ENCODE results near the gene PARVA. TPM values are rescaled to one million over a fixed set of nuclear protein-coding genes. Genes with fewer than 3 reads are reported as not detected.

PARVA gene
- total and polyA plus RNA-seq, 8 donors: 70.2 to 108 (median 94.2) TPM

- Histone ChIP-seq H3K36me3 (peaks cover 0 to 5% of the 10 kb centered on the region in 2 donors), H3K4me3 (no peak overlapping the region), H3K27me3 (no peaks in the 10 kb centered on the region), H3K9me3 (no peaks in the 10 kb centered on the region), H3K4me1 (peaks cover 0 to 4% of the 10 kb centered on the region in 2 donors), H3K27ac (no peak overlapping the region)
- DNase-seq (no peak), ATAC-seq (peak; percentile 31)
- TF ChIP-seq CTCF (IDR thresholded peaks at IDR 0.05): no peak
- intact Hi-C loops (cut with DNase I): loop anchor here in 1 of 2 donors (2.0 kb wide), 1 partner anchor 562 kb away; no protein-coding TSS in a partner anchor
These were observed 46.7 kb upstream of the PARVA start for GRCh38 chr11:12330485-12331231.

GRCh38 chr11:12331239-12331874 lies 46.0 kb upstream of the PARVA start:
- H3K36me3 ChIP-seq: peaks cover 0 to 5% of the 10 kb centered on the region in 2 donors
- no peaks in the 10 kb centered on the region for H3K9me3 ChIP-seq
- ATAC-seq (peak; percentile 96), DNase-seq (peak in 3 of 4 donors; percentile 76 to 90 (median 81))
- H3K4me3 ChIP-seq: no peak overlapping the region
- no peaks in the 10 kb centered on the region for H3K27me3 ChIP-seq
- H3K27ac ChIP-seq: no peak overlapping the region
- intact Hi-C loops (cut with DNase I): loop anchor here in 1 of 2 donors (2.0 kb wide), 1 partner anchor 561 kb away; no protein-coding TSS in a partner anchor
- peaks cover 0 to 4% of the 10 kb centered on the region in 2 donors for H3K4me1 ChIP-seq
- peak; percentile 54 to 63 for TF ChIP-seq CTCF (IDR thresholded peaks at IDR 0.05)

- no peaks in the 10 kb centered on the region for H3K9me3 ChIP-seq
- TF ChIP-seq CTCF (IDR thresholded peaks at IDR 0.05): no peak
- no peaks in the 10 kb centered on the region for H3K27me3 ChIP-seq
- H3K4me1 ChIP-seq: no peaks in the 10 kb centered on the region
- DNase-seq (no peak), ATAC-seq (no peak)
- no peak overlapping the region for H3K27ac ChIP-seq
- no peaks in the 10 kb centered on the region for H3K36me3 ChIP-seq
- intact Hi-C loops (cut with DNase I): no loop called here
- no peak overlapping the region for H3K4me3 ChIP-seq
These were observed 33.8 kb upstream of the PARVA start for GRCh38 chr11:12343526-12343925.

GRCh38 chr11:12353534-12353933 lies 23.8 kb upstream of the PARVA start:
- Histone ChIP-seq H3K4me3 (no peak overlapping the region), H3K27me3 (no peaks in the 10 kb centered on the region), H3K27ac (no peak overlapping the region), H3K9me3 (no peaks in the 10 kb centered on the region), H3K4me1 (no peaks in the 10 kb centered on the region), H3K36me3 (no peaks in the 10 kb centered on the region)
- TF ChIP-seq CTCF (IDR thresholded peaks at IDR 0.05): no peak
- ATAC-seq (no peak), DNase-seq (no peak)
- intact Hi-C loops (cut with DNase I): no loop called here
